ENCODE results near the gene TTBK2.

DNA sequence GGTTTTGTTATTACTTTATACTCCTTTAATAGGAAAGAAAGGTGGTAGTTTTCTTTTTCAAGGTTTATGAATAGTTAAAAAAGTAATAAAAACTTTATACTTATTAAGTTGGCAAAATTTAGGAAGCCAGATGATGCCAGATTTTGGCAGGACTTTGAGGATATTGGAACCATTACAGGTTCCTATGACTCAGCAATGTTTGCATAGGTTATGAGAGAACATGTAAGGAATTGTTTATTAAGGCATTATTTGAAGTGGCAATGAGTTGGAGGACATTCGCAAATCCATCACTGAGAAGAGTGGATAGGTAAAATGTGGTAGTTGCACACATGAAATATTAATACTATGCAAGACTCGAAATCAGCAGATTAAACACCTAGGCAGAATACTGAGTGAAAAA is 213.5 kb downstream of the TTBK2 start:
- TF ChIP-seq POLR2A (IDR thresholded peaks at IDR 0.05; ENCODE audit: low read depth, low read length) (no peak), POU2F2 (IDR thresholded peaks at IDR 0.05; ENCODE audit: low read depth, low read length) (no peak)

Data from GM12891 (cell line).